HG03442 (cell line): ENCODE data around the gene UNC5A.

Experiments
- ATAC-seq: cut with Tn5 transposase; IDR thresholded peaks from one replicate; pipeline ENCODE4 v1.9.1; 2021; ENCODE audit warnings: mild to moderate bottlenecking, moderate library complexity; ENCODE audit not compliant: unreplicated experiment

UNC5A gene

DNA sequence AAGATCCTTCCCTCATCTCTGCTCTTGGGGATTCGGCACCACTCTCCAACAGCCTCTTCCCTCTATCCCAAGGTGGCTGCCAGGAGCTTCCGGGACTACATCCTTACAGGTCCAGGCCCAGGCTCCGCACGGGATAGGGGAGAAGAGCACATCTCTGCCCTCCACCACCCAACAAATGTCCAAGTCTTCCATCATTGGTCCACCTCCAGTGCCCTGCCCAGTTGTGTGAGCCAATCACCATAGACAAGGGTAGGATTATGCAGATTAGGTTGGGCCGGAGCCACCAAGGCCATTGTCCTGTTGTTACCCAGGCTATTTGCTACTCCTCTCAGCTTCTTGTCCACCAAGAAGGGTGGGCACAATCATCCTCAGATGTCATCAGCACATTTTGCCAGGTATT, 9.1 kb downstream of the UNC5A start:
- ATAC-seq = no peak

DNA sequence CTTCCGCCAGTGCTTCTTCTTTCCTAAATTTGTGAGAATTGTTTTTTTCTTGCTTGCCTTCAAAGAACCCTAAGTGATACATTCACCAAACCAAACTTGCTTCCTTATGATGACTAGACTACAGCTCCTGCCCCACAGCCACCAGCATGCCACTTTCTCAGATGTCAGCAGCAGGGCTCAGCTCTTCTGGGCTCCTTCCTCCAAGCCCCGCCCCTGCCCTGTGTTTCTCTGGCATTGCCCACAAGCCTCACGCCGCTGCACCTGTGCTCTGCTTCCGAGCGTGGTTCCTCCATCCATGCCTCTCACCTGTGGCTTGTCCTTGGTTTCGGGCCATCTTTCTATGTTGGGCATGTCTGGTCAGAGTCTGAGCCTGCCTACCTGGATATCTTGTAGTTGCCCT, 10.6 kb downstream of the UNC5A start:
- no peak for ATAC-seq

DNA sequence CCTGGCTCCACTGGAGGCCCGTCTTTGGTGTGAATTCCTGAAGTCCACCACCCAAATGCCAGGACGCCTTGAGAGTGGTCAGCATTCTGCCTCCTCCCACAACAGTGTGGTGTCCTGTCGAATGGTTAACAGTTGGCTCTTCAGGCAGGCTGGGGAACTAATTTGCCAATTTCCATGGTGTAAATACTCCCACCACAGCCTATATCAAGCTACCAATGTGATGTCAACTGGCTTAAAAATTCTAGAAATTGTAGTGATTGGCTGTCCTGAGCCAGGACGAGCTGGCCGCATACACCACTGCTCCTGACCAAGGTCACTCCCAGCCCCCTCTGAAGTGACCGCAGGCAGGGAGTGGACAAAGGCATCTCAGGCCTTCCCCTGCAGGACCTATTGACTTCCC, 11.1 kb downstream of the UNC5A start:
- no peak for ATAC-seq

DNA sequence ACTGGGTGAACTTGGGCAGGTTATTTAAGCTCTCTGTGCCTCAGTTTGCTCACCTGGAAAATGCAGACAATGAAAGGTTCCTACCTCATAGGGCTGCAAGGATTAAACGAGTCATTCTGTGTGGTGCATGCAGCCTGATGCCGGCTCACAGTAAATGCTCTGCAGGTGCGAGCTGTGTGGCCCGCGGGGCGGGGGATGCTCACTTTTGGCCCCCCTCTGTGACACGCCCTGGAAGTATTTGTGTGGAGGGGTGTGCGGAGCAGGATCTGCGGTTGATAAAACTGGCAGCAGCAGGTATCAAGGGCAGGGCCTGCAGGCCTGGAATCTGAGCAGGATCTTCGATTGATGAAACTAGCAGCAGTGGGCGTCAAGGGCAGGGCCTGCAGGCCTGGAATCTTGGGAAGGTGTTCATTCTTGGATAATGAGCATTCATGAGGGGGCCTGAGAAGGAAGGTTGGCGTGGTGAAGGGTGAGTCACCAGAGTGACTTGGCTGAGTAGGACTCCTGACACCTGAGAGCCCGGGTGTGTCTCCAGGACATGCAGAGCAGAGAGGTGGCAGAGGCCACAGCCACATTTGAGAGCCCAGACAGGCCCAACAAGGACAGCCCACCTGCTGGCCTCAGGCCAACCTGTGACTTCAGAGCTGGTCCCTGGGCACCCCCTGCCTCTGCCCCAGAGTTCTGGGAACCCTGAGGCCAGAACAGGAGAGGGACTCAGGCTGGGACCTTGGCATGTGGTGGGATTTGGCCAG, 11.9 kb downstream of the UNC5A start:
- no peak for ATAC-seq

DNA sequence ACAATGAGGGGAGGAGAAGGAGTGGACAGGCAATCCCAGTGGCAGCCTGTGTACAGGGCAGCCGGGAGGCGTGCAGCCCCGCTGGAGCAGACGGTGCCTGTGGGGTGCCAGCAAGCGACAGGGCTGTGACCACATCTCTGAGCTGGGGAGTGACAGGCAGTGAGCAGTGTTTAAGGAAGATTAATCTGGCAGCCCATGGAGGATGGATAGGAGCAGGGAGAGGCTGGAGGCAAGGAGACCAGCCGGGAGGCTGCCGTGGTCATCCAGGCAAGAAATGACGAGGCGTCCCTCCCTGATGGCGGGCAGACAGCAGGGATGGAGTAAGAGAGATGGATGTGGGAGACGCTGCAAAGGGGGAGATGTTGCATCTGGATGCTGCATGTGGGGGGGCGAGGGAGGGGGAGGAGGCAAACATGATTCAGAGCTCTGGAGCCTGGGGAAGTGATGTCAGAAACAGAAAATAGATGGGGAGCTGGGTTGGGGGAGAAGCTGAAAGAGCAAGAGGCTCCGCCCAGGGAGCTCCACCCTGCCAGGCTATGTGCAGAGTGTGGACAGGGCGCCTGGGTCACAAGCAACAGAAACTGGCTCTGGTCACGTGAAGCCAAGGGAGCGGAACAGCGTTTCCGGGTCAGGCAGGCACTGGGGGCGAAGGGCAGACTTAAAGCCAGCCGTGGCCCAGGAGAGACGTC, 12.6 kb downstream of the UNC5A start:
- ATAC-seq = no peak

DNA sequence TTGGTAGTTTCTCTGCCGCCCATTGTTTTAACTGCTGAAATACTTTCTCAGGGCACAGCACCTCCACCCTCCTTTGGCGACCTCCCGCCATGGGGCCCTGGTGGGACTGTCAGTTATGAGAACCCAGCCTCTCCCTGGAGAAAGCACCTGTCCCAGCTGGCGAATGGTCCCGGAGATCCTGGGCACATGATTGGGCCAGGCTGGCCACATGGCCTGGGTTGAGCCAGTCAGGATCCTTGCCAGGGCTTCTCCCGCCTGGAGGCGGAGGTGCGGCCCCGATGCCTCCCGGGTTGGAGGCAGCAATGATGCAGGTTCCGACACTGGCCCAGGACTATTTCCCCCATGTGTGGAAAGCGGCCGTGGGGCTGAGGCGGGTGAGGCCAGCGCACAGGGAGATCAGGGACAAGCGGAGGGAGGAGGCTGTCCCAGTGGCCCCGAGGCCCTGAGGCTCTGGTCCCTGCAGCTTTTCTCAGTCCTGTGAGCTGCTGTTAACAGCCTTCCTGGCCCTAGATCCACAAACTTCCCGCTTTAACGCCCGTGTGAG, 13.6 kb downstream of the UNC5A start:
- no peak for ATAC-seq

DNA sequence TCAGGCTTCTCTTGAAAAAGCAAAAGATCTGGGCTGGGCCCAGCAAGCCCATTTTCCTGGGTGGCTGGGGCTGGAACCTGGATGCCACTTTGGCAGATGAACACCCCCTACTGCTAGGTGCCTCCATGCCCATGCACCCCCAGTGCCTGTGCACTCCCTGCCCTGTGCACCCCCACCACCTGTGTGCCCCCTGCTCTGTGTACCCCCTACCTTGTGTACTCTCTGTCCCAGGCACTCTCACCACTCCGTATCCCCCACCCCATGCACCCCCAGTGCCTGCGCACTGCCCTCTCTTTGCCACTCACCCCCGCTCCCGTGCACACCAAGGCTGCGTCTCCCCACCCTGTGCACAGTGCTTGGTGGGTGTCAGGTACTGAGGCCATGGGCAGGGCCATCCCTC, 14.2 kb downstream of the UNC5A start:
- ATAC-seq = no peak

DNA sequence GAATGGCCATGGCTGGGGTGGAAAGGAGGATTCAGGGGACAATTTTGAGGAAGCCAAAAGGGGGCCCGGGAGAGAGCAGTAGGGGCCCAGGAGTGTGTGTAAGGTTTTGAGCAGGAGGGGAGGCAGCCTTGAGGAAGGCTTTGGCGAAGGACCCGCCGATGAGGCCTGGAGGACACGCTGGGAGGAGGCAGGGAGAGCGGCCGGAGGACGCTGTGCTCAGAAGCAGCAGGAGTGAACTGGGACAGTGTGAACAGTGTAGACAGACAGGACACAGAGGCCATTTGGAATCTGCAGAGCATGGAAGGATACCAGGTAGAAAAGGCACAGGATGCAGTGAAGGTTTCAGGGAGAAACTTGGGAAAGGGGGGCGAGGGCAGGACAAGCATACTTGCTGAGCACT, 14.9 kb downstream of the UNC5A start:
- ATAC-seq = no peak

DNA sequence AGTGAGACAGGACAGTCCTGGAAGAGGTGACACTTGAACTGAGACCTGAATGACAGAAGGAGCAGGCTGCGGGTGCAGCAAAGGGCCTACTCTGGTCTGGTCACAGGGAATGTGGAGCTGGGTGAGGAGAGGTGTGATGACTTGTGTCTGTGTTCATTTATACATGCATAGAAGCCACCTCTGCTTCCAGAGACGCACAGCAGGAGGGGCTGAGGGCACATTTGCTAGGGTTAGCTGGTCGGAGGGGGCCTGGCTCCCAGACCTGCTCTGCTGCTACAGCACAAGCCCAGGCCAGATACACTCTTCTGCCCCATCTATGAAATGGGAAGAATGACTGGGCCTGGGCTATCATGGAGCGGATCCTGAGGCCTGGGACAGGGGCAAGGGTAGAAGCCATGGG, 15.6 kb downstream of the UNC5A start:
- ATAC-seq = no peak

DNA sequence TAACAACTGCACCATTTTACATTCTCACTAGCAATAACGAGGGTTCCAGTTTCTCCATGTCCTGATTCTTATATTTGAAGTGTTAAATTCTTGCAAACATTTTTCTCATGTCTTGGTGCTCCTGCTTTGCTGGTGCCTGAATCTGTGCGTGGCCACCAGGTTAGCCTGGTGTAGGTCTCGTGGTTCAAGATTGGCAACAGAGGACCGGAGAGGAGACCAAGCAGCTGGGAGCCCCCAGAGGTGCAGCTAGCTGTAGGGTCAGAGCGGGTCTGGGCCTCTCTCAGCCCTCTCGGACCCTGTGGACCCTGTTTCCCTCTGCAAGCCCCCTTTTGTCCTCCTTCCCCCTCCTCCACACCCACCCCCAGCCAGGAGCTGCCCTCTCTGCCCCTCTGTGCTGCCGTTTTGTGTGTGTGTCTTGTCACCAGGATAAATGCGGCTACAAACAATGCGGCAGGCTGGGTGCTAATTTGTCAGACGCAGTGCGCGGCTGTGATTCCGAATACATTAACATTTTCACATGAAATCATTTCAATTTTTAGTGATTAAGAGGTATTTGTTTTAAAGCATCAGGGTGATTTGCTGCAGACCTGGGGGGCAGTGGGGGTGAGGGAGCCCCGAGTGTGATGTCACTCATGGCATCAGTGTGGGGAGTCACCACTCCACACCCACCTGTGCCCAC, 17.5 kb downstream of the UNC5A start:
- ATAC-seq = no peak

DNA sequence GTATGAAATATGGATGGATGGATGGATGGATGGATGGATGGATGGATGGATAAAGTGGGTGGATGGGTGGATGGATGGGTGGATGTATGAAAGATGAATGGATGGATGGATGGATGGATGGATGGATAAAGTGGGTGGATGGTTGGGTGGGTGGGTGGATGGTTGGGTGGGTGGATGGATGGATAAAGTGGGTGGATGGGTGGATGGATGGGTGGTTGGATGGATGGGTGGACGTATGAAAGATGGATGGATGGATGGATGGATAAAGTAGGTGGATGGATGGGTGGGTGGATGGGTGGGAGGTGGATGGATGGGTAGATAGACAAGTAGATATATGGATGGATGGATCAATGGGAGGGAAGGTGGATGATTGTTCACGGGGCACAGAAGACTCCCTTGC, 19.0 kb downstream of the UNC5A start:
- no peak for ATAC-seq

DNA sequence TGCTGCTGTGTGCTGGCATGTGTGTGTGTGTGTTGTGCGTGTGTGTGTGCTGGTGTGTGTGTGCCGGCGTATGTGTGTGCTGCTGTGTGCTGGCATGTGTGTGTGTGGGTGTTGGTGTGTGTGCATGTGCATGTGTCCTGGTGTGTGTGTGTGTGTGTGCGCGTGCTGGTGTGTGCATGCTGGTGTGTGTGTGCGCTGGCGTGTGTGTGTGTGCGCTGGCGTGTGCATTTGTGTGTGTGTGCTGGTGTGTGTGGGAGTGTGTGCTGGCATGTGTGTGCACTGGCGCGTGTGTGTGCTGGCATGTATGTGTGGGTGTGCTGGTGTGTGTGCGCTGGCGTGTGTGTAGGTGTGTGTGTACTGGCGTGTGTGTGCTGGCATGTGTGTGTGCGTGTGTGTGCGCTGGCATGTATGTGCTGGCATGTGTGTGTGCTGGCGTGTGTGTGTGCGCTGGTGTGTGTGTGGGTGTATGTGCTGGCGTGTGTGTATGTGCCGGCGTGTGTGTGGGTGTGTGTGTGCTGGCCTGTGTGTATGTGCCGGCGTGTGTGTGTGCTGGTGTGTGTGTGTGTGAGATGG, 20.1 kb downstream of the UNC5A start:
- ATAC-seq = no peak

DNA sequence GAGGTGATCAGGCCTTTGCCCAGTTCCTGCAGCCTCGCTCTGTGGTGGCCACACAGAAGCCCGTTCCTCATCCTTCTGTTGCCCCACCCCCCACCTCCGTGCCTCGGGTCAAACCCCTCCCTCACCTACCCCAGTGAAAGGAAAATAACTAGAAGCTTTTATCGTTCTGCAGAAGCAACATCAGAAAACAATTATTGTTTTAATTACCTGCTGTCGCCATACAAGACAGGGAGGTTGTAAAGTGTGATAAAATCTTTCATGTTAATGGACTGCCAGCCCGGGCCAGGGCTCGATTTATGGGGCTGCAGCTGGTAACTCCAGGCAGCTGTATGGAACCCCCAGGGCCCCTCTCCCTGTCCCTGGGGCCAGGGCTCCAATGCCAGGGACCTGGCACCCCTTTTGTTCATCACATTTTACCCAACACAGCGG, 20.6 kb downstream of the UNC5A start:
- no peak for ATAC-seq

DNA sequence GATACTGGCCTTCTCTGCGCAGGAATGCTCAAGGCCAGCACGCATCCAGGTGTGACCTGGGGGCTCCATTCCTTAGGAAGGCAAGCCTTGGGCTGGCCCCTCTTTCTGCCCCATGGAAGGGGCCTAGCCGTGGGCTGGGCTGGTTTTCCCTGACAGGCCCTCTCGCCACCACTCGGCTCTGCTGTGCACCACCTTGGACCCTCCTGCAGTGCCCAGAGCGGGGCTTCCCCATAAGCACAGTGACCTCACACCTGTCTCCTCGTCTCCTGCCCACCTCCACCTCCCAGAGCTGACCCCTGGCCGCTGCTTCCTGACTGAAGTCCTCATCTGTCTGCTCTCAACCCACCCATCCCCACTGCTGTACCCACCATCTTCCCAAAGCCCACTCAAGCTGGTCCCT, 21.1 kb downstream of the UNC5A start:
- ATAC-seq = no peak

DNA sequence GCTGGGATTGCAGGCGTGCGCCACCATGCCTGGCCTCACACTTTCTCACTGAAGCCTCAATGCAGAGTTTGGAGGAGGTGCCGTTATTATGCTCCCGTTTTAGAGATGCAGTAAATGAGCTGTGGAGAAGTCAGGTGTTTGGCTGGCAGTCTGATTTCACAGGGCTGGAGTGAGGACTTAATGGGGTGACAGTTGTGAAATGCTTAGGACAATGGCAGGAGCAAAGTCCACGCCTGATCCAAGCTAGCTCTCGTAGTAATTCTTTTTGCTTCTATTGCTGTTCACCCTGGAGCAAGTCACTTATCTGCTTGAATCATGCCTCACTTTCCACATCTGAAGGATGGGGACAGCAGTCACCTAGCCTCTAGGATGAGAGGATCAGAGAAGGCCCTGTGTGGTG, 21.8 kb downstream of the UNC5A start:
- no peak for ATAC-seq

DNA sequence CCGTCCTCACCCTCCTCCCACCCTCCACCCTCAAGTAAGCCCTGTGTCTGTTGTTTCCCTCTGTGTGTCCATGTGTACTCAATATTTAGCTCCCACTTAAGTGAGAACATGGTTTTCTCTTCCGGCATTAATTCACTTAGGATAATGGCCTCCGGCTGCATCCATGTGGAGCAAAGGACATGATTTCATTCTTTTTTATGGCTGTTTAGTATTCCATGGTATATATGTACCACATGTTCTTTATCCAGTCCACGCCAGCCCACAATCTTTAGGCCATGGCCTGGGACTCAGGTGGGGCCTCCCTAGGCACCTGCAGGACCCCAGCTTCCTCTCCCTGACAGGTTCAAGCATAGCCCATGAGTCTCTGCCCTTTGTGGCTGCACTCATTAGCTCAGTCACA, 22.9 kb downstream of the UNC5A start:
- ATAC-seq = no peak

DNA sequence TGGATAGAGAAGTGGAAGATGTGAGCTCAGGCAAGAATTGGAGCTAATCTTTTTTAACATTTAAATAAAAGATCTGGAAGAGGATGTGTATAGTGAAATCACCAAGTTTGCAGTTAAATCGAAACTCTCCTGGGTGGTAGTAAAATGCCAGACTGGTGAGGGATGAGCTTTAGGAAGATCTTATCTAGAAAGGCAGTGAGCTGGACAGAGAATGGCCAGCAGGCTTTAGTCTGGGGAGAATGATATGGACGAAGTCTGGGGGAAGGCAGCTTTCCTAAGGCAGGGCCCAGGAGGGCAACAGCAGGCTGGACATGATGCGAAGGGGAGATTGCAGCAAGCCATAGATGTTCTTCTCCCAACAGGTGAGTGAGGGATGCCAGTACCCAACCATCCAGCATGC, 25.6 kb downstream of the UNC5A start:
- no peak for ATAC-seq

DNA sequence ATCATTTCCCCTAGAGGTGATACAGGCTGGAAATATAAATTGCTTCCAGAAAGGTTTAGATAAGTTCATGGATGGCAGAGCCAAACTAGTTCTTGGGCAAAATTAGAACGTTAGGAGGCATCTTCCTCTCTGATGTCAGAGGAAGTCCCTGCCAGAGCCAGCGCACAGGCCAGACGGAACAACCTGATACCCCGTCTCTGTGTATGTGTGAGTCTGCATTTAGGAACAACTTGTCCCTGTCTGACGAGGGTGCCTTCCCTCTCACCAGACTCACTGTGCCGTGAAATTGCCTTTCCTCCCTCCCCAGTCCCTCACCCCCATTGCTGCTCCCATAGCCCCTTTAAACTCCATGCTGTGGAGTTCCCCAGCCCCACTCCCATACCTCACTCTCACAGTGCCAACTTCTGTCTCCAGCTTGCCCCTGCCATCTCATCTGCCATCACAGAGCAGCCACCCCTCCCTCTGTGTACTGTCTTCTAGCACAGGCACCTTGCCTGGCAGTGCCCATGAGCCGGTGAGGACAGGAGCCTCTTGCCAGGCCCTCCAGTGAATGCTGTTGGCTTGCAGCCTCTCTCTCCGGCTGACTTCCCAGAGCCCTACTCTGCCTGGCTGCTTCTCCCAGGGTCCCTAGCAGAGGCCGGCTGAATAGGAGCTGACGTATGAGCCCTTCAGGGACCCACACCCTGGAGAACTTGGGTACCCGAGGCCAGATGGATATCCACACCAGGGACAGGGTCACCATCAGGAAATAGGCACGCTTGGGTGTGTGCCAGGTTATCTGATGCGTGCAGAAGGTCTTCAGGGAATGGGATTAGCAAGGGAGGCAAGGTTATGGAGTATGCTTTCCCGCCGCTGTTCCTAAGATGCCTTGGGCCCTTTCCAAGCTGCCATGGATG, 26.7 kb downstream of the UNC5A start:
- ATAC-seq = no peak

DNA sequence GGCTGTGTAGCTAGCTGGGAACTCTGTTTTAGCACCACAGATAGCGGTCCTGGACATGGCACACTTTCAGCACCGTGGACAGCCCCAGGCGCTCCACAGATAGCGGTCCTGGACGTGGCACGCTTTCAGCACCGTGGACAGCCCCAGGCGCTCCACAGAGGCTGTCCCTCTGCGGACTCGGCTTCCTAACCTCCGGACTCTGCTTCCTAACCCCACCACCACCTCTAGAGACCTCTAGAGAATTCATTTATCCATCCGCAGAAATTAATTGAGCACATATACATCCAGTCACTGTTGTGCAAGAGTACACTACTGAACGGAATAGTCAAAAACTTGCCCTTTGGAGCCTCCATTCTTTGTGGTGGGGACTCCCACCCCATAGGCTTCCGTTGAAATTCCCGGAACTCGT, 27.4 kb downstream of the UNC5A start:
- no peak for ATAC-seq

DNA sequence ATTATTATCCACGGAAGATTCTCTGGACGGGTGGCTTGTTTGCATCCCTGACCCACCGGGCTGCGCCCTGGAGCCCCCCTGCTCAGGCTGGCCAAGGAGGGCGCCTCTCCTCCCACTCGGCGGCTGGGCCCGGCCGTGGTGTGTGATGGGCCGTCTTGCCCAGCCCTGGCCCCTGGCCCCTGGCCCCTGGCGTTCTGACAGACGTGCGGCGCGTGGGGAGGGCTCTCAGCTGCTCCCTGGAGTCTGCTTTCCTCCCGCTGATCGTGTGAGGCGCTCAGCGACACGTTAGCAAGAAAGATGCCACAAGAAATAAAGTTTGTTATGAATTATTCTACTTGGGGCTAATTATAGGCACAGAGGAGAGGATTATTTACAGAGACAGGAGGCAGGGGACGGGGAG, 33.3 kb downstream of the UNC5A start:
- ATAC-seq = no peak

DNA sequence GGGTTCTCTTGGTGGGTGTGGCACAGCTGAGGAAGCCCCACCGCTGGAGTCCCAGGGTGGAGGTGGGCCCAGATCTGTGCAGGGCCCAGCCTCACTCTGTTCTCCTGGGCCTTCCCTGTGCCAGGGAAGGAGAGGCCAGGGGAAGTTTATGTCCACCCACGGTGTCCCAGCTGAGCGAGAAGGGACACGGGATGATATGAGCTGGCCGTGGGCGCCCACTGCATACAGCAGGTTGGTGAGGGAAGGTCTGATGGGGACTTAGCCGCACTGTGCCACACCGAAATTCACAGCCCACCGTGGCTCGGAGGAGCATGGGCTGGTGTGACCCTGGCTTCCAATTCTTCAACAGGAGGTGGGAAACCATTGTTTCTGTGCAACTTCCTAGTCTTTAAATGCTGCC, 33.9 kb downstream of the UNC5A start:
- ATAC-seq = no peak
